GM23338 (cell line): ENCODE results near the gene CYFIP1. TPM values are rescaled to one million over a fixed set of nuclear protein-coding genes. Genes with fewer than 3 reads are reported as not detected.

Experiments
- ATAC-seq: fragments of 200-7000 bp; cut with Tn5 transposase; 3 replicates; pipeline ENCODE4 v1.9.1; 2020
- DNase-seq: peaks from one replicate; pipeline ENCODE4 v3.0.0-alpha.2; 2015; ENCODE audit warnings: low spot score
- H2AFZ ChIP-seq: fragments of 200-600 bp; sonication (generic); 2 replicates; pipeline ENCODE4 v1.8.0; 2016; ENCODE audit warnings: antibody characterized with exemption, mild to moderate bottlenecking, moderate library complexity
- H3F3A ChIP-seq: fragments of 200-600 bp; sonication (generic); replicated peaks from 2 replicates; pipeline ENCODE4 v1.8.0; 2017; ENCODE audit warnings: antibody characterized with exemption, mixed run types, low read depth
- H3K27ac ChIP-seq: fragments of 200-600 bp; sonication (generic); 2 replicates; pipeline ENCODE4 v1.6.1; 2016; ENCODE audit warnings: low read depth
- H3K27me3 ChIP-seq: fragments of 200-600 bp; sonication (generic); 2 replicates; pipeline ENCODE4 v1.8.0; 2016; ENCODE audit warnings: mild to moderate bottlenecking, mixed run types, moderate library complexity; ENCODE audit not compliant: insufficient read depth
- H3K36me3 ChIP-seq: fragments of 200-600 bp; sonication (generic); 2 replicates; pipeline ENCODE4 v1.8.0; 2016; ENCODE audit warnings: mild to moderate bottlenecking; ENCODE audit not compliant: insufficient read depth
- H3K4me1 ChIP-seq: fragments of 200-600 bp; sonication (generic); 2 replicates; pipeline ENCODE4 v1.8.0; 2016; ENCODE audit warnings: mild to moderate bottlenecking, moderate library complexity; ENCODE audit not compliant: insufficient read depth
- H3K4me2 ChIP-seq: fragments of 200-600 bp; sonication (generic); 2 replicates; pipeline ENCODE4 v1.7.1; 2017; ENCODE audit warnings: mixed run types
- H3K4me3 ChIP-seq: fragments of 200-600 bp; sonication (generic); 2 replicates; pipeline ENCODE4 v1.6.1; 2016; ENCODE audit warnings: mixed run types
- H3K79me2 ChIP-seq: fragments of 200-600 bp; sonication (generic); replicated peaks from 2 replicates; pipeline ENCODE4 v1.8.0; 2017; ENCODE audit warnings: mild to moderate bottlenecking; ENCODE audit not compliant: insufficient read depth
- H3K9me2 ChIP-seq: fragments of 200-600 bp; sonication (generic); 2 replicates; pipeline ENCODE4 v1.8.0; 2017; ENCODE audit not compliant: insufficient read depth
- H4K20me1 ChIP-seq: fragments of 200-600 bp; sonication (generic); replicated peaks from 2 replicates; pipeline ENCODE4 v1.8.0; 2017; ENCODE audit warnings: mild to moderate bottlenecking; ENCODE audit not compliant: insufficient read depth
- H3K27ac Mint-ChIP-seq: 2 replicates; pipeline ENCODE4 v1.8.0; 2020; ENCODE audit warnings: inconsistent platforms, mild to moderate bottlenecking, moderate library complexity, mixed read lengths
- H3K27me3 Mint-ChIP-seq: 3 replicates; pipeline ENCODE4 v1.8.0; 2022; ENCODE audit warnings: low read depth, mild to moderate bottlenecking, moderate library complexity, mixed read lengths, inconsistent platforms; ENCODE audit not compliant: insufficient read depth, poor library complexity
- H3K36me3 Mint-ChIP-seq: 3 replicates; pipeline ENCODE4 v1.8.0; 2021; ENCODE audit warnings: low read depth, mild to moderate bottlenecking, inconsistent platforms, moderate library complexity, mixed read lengths
- H3K4me1 Mint-ChIP-seq: 3 replicates; pipeline ENCODE4 v1.8.0; 2020; ENCODE audit warnings: mild to moderate bottlenecking, inconsistent platforms, mixed read lengths
- H3K4me3 Mint-ChIP-seq: 3 replicates; pipeline ENCODE4 v1.8.0; 2021; ENCODE audit warnings: moderate library complexity, mild to moderate bottlenecking, inconsistent platforms, mixed read lengths
- H3K9me3 Mint-ChIP-seq: 3 replicates; pipeline ENCODE4 v1.8.0; 2020; ENCODE audit warnings: moderate library complexity, mild to moderate bottlenecking, inconsistent platforms, mixed read lengths
- CREB1 ChIP-seq: fragments of 250-450 bp; sonication (Bioruptor Pico); IDR thresholded peaks from 2 replicates; pipeline ENCODE4 v1.5.0; 2020; ENCODE audit warnings: low read depth, mild to moderate bottlenecking, moderate library complexity
- CTCF ChIP-seq, 2 experiments: fragments of 200-600 bp in 1 of 2; sonication (generic) in 1 of 2; conservative IDR thresholded peaks; 2 replicates each; pipeline versions ENCODE4 v1.5.1 to v1.6.1; 2016 to 2017; ENCODE audit warnings: antibody characterized with exemption in 2 of 2, low read depth in 2 of 2, mild to moderate bottlenecking in 2 of 2, moderate library complexity in 1 of 2
- EZH2 ChIP-seq: fragments of 200-600 bp; sonication (generic); IDR thresholded peaks from one replicate; pipeline ENCODE4 v1.8.0; 2017; ENCODE audit warnings: antibody characterized with exemption, mild to moderate bottlenecking, low read depth; ENCODE audit not compliant: unreplicated experiment
- EZH2phosphoT487 ChIP-seq: fragments of 200-600 bp; sonication (generic); IDR thresholded peaks from one replicate; pipeline ENCODE4 v1.8.1; 2018; ENCODE audit warnings: antibody characterized with exemption; ENCODE audit not compliant: unreplicated experiment
- JUNB ChIP-seq: IDR thresholded peaks from one replicate; pipeline ENCODE4 v1.6.1; 2016; ENCODE audit warnings: antibody characterized with exemption; ENCODE audit not compliant: unreplicated experiment
- NANOG ChIP-seq: IDR thresholded peaks from 2 replicates; pipeline ENCODE4 v1.6.1; 2016; ENCODE audit warnings: antibody characterized with exemption, borderline replicate concordance
- POLR2AphosphoS5 ChIP-seq: IDR thresholded peaks from 2 replicates; pipeline ENCODE4 v1.6.1; 2016; ENCODE audit warnings: antibody characterized with exemption, low read depth
- STAT1 ChIP-seq: IDR thresholded peaks from one replicate; pipeline ENCODE4 v1.6.1; 2016; ENCODE audit warnings: antibody characterized with exemption; ENCODE audit not compliant: unreplicated experiment
- ZNF114 ChIP-seq: fragments of 250-450 bp; sonication (Bioruptor Pico); IDR thresholded peaks from 2 replicates; pipeline ENCODE4 v1.5.0; 2020; ENCODE audit warnings: mild to moderate bottlenecking, moderate library complexity
- ZNF331 ChIP-seq: fragments of 250-450 bp; sonication (Bioruptor Pico); IDR thresholded peaks from 2 replicates; pipeline ENCODE4 v1.5.0; 2020; ENCODE audit warnings: low read depth, mild to moderate bottlenecking, moderate library complexity
- polyA plus RNA-seq: library from polyadenylated mRNA; unstranded; fragments of >200 nt; fragmentation: Nextera tagmentation; extraction: Ambion mirVana; gene quantifications from 2 replicates; pipeline ENCODE4 v1.2.1, GENCODE V29; 2016
- total RNA-seq: library from RNA; depleted of rRNA; stranded (reverse); fragments of >200 nt; shearing (Covaris generic); gene quantifications from 2 replicates; pipeline ENCODE4 v1.2.3, GENCODE V29; 2014
- TF ChIP-seq, protein P1 (sequence below): fragments of 250-450 bp; sonication (Bioruptor Pico); IDR thresholded peaks from 2 replicates; pipeline ENCODE4 v1.5.0; 2020; ENCODE audit warnings: mild to moderate bottlenecking, moderate library complexity
- TF ChIP-seq, protein P2 (sequence below): IDR thresholded peaks from 2 replicates; pipeline ENCODE4 v1.6.1; 2016; ENCODE audit warnings: antibody characterized with exemption
- TF ChIP-seq, protein P3 (sequence below): IDR thresholded peaks from one replicate; pipeline ENCODE4 v1.6.1; 2018; ENCODE audit warnings: antibody characterized with exemption; ENCODE audit not compliant: unreplicated experiment

The CYFIP1 gene
- total and polyA plus RNA-seq, 2 experiments from 2014 or later, result 20.0 to 73.9 TPM

GRCh38 chr15:22911306-22911705, 68.9 kb downstream of the CYFIP1 start:
- no peak overlapping the region for H3K4me3 ChIP-seq
- H3F3A ChIP-seq, result no peaks in the 10 kb centered on the region
- no peaks in the 10 kb centered on the region for H3K9me3 Mint-ChIP-seq
- H3K27ac ChIP-seq, result no peak overlapping the region
- H3K4me2 ChIP-seq, result no peak overlapping the region
- no peak for TF ChIP-seq JUNB
- TF ChIP-seq ZNF114, result no peak
- no peak for TF ChIP-seq STAT1
- no peak for TF ChIP-seq POLR2AphosphoS5
- TF ChIP-seq EZH2, result no peak
- TF ChIP-seq CREB1 (CRISPR knock-in tag), result no peak
- TF ChIP-seq, protein P1, sequence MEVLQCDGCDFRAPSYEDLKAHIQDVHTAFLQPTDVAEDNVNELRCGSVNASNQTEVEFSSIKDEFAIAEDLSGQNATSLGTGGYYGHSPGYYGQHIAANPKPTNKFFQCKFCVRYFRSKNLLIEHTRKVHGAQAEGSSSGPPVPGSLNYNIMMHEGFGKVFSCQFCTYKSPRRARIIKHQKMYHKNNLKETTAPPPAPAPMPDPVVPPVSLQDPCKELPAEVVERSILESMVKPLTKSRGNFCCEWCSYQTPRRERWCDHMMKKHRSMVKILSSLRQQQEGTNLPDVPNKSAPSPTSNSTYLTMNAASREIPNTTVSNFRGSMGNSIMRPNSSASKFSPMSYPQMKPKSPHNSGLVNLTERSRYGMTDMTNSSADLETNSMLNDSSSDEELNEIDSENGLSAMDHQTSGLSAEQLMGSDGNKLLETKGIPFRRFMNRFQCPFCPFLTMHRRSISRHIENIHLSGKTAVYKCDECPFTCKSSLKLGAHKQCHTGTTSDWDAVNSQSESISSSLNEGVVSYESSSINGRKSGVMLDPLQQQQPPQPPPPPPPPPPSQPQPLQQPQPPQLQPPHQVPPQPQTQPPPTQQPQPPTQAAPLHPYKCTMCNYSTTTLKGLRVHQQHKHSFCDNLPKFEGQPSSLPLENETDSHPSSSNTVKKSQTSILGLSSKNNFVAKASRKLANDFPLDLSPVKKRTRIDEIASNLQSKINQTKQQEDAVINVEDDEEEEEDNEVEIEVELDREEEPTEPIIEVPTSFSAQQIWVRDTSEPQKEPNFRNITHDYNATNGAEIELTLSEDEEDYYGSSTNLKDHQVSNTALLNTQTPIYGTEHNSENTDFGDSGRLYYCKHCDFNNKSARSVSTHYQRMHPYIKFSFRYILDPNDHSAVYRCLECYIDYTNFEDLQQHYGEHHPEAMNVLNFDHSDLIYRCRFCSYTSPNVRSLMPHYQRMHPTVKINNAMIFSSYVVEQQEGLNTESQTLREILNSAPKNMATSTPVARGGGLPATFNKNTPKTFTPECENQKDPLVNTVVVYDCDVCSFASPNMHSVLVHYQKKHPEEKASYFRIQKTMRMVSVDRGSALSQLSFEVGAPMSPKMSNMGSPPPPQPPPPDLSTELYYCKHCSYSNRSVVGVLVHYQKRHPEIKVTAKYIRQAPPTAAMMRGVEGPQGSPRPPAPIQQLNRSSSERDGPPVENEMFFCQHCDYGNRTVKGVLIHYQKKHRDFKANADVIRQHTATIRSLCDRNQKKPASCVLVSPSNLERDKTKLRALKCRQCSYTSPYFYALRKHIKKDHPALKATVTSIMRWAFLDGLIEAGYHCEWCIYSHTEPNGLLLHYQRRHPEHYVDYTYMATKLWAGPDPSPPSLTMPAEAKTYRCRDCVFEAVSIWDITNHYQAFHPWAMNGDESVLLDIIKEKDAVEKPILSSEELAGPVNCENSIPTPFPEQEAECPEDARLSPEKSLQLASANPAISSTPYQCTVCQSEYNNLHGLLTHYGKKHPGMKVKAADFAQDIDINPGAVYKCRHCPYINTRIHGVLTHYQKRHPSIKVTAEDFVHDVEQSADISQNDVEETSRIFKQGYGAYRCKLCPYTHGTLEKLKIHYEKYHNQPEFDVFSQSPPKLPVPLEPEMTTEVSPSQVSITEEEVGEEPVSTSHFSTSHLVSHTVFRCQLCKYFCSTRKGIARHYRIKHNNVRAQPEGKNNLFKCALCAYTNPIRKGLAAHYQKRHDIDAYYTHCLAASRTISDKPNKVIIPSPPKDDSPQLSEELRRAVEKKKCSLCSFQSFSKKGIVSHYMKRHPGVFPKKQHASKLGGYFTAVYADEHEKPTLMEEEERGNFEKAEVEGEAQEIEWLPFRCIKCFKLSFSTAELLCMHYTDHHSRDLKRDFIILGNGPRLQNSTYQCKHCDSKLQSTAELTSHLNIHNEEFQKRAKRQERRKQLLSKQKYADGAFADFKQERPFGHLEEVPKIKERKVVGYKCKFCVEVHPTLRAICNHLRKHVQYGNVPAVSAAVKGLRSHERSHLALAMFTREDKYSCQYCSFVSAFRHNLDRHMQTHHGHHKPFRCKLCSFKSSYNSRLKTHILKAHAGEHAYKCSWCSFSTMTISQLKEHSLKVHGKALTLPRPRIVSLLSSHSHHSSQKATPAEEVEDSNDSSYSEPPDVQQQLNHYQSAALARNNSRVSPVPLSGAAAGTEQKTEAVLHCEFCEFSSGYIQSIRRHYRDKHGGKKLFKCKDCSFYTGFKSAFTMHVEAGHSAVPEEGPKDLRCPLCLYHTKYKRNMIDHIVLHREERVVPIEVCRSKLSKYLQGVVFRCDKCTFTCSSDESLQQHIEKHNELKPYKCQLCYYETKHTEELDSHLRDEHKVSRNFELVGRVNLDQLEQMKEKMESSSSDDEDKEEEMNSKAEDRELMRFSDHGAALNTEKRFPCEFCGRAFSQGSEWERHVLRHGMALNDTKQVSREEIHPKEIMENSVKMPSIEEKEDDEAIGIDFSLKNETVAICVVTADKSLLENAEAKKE (CRISPR knock-in tag), result no peak
- no peak for TF ChIP-seq ZNF331
- no peak for TF ChIP-seq NANOG
- TF ChIP-seq EZH2phosphoT487, result no peak
- no peak for TF ChIP-seq CTCF (conservative IDR thresholded peaks at IDR 0.05; ENCODE audit: low read depth in 2 of 2)
- TF ChIP-seq, protein P2, sequence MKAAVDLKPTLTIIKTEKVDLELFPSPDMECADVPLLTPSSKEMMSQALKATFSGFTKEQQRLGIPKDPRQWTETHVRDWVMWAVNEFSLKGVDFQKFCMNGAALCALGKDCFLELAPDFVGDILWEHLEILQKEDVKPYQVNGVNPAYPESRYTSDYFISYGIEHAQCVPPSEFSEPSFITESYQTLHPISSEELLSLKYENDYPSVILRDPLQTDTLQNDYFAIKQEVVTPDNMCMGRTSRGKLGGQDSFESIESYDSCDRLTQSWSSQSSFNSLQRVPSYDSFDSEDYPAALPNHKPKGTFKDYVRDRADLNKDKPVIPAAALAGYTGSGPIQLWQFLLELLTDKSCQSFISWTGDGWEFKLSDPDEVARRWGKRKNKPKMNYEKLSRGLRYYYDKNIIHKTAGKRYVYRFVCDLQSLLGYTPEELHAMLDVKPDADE, result no peak
- TF ChIP-seq, protein P3, sequence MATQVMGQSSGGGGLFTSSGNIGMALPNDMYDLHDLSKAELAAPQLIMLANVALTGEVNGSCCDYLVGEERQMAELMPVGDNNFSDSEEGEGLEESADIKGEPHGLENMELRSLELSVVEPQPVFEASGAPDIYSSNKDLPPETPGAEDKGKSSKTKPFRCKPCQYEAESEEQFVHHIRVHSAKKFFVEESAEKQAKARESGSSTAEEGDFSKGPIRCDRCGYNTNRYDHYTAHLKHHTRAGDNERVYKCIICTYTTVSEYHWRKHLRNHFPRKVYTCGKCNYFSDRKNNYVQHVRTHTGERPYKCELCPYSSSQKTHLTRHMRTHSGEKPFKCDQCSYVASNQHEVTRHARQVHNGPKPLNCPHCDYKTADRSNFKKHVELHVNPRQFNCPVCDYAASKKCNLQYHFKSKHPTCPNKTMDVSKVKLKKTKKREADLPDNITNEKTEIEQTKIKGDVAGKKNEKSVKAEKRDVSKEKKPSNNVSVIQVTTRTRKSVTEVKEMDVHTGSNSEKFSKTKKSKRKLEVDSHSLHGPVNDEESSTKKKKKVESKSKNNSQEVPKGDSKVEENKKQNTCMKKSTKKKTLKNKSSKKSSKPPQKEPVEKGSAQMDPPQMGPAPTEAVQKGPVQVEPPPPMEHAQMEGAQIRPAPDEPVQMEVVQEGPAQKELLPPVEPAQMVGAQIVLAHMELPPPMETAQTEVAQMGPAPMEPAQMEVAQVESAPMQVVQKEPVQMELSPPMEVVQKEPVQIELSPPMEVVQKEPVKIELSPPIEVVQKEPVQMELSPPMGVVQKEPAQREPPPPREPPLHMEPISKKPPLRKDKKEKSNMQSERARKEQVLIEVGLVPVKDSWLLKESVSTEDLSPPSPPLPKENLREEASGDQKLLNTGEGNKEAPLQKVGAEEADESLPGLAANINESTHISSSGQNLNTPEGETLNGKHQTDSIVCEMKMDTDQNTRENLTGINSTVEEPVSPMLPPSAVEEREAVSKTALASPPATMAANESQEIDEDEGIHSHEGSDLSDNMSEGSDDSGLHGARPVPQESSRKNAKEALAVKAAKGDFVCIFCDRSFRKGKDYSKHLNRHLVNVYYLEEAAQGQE, result no peak
- no peaks in the 10 kb centered on the region; the same call in 2 of the 3 replicates for H3K4me1 Mint-ChIP-seq
- H3K36me3 ChIP-seq, result 0 out of 2 replicates have a peak, but pooled peaks cover 5% of the 10 kb centered on the region
- no peak overlapping the region for H3K27ac Mint-ChIP-seq
- ATAC-seq (no peak), DNase-seq (no peak)
- no peaks in the 10 kb centered on the region for H3K79me2 ChIP-seq
- no peak overlapping the region for H3K4me3 Mint-ChIP-seq
- H4K20me1 ChIP-seq, result no peaks in the 10 kb centered on the region; the same call in 1 of the 2 replicates
- H3K4me1 ChIP-seq, result no peaks in the 10 kb centered on the region
- no peak overlapping the region for H2AFZ ChIP-seq
- peaks cover 1% of the 10 kb centered on the region for H3K27me3 Mint-ChIP-seq
- peaks cover 48% of the 10 kb centered on the region for H3K36me3 Mint-ChIP-seq
- H3K9me2 ChIP-seq, result no peaks in the 10 kb centered on the region
- H3K27me3 ChIP-seq, result no peaks in the 10 kb centered on the region
